Measurements from ENCODE around the gene IQCH.

Gene IQCH

DNA sequence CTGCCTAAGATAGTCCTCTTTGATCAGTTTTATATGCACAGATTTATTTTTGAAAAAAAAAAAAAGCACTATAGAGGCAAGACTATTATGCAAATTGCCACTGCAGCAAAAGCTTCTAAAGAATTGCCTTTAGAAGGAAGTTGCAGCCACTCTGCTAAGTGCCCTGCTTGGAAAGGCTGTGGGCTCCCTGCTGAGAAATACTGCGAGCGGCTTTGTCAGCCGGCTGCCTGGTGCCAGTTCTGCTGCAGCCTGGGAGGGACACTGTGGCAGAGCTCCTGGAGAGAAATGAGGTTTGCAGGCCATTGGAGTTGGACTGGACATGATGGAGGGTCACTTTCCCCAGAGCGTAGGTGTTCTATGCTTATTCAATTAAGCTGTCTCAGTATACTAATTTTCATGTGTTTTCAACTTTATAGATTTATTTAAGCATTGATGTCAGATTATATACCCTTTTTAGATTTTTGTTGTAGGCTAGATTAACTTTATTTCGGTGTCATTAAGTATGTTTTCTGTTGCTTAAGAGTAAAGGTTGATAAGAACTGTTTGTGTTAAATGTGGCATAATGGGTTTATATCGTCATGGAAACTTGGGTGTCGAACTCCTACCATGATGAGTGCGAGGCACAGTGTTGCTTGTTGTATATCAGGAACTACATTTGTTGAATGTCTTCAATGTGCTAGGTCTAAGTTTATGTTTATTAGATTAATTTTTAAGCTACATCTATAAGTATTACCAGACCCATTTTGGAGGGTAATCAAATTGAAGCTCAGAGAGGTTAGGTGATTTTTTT, 294.5 kb downstream of the IQCH start:
- peaks cover 7% of the 10 kb centered on the region for H3K36me3 ChIP-seq (ENCODE audit: insufficient read depth, low read length)
- no peak overlapping the region for H3K9ac ChIP-seq (ENCODE audit: low read length)
- H3K4me3 ChIP-seq (ENCODE audit: low read depth in 1 of 2, low read length in 2 of 2), result no peak overlapping the region
- H3K9me3 ChIP-seq (ENCODE audit: low read length), result no peaks in the 10 kb centered on the region
- peaks cover 25% of the 10 kb centered on the region for H3K4me1 ChIP-seq (ENCODE audit: insufficient read depth, low read length)
- H3K27me3 ChIP-seq (ENCODE audit: control insufficient read depth in 1 of 2, insufficient read depth in 2 of 2, low read length in 2 of 2), result no peaks in the 10 kb centered on the region
- peak overlapping the region; percentile 21 for H3K27ac ChIP-seq (ENCODE audit: low read depth, low read length)

DNA sequence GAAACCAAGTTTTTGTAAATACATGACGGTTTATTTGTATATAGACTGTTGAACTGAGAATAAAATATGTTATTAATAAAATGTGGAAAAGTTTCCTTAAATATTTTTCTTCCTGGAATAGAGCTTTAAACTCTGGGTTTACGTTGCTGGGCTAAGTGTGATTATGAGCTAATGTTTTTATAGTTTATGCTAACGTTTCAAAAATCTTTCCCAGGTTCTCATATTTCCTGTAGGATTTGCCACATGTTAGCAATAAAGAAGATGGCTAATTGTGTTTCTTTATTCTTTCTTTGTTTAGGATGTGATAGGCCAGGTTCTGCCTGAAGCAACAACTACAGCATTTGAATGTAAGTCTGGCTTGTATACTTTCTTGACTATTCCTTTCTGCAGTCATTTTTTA, 295.1 kb downstream of the IQCH start:
- peaks cover 7% of the 10 kb centered on the region for H3K36me3 ChIP-seq (ENCODE audit: insufficient read depth, low read length)

DNA sequence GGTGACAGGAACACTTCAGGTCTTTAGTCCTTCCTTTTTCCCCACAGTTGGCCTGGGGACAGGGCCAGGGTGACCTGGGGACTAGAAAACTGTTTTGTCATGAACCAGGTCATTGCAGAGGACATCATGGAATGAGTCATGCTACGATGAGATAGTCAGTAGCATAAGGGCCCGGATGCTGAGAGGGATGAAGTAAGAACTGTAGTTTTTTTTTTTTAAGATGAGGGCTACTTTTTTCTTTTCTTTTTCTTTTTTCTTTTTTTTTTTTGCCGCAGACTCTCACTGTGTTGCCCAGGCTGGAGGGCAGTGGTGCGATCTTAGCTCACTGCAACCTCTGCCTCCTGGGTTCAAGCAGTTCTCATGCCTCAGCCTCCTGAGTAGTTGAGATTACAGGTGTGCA, 295.9 kb downstream of the IQCH start:
- Histone ChIP-seq H3K4me1 (ENCODE audit: insufficient read depth, low read length) (peaks cover 20% of the 10 kb centered on the region), H3K4me3 (ENCODE audit: low read depth in 1 of 2, low read length in 2 of 2) (no peak overlapping the region), H3K27me3 (ENCODE audit: control insufficient read depth in 1 of 2, insufficient read depth in 2 of 2, low read length in 2 of 2) (no peaks in the 10 kb centered on the region), H3K9me3 (ENCODE audit: low read length) (no peaks in the 10 kb centered on the region), H3K36me3 (ENCODE audit: insufficient read depth, low read length) (peaks cover 7% of the 10 kb centered on the region), H3K9ac (ENCODE audit: low read length) (no peak overlapping the region), H3K27ac (ENCODE audit: low read depth, low read length) (no peak overlapping the region)

More for the DNA sequence above, 295.1 kb downstream of the IQCH start:
- Histone ChIP-seq H3K27ac (ENCODE audit: low read depth, low read length) (peak overlapping the region; percentile 21), H3K4me3 (ENCODE audit: low read depth in 1 of 2, low read length in 2 of 2) (no peak overlapping the region), H3K4me1 (ENCODE audit: insufficient read depth, low read length) (peaks cover 20% of the 10 kb centered on the region), H3K9me3 (ENCODE audit: low read length) (no peaks in the 10 kb centered on the region), H3K9ac (ENCODE audit: low read length) (no peak overlapping the region), H3K27me3 (ENCODE audit: control insufficient read depth in 1 of 2, insufficient read depth in 2 of 2, low read length in 2 of 2) (no peaks in the 10 kb centered on the region)

DNA sequence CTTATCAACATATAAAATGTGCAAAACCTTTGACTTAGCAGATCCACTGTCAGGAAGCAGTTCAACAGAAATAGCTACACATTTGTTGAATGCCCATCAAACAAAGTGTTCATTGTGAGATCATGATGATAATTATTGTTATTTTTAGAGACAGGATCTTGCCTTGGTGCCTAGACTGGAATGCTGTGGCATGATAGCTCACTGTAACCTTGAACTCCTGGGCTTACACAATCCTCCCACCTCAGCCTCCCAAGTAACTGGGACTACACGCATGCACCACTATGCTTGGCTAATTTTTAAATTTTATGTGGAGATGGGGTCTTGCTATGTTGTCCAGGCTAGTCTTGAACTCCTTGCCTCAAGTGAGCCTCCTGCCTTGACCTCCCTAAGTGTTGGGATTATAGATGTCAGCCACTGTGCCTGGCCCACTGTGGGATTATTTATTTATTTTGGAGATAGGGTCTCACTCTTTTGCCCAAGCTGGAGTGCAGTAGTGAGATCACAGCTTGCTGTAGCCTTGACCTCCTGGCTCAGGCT, 296.7 kb downstream of the IQCH start:
- Histone ChIP-seq H3K9me3 (ENCODE audit: low read length) (no peaks in the 10 kb centered on the region), H3K4me1 (ENCODE audit: insufficient read depth, low read length) (peaks cover 20% of the 10 kb centered on the region), H3K36me3 (ENCODE audit: insufficient read depth, low read length) (peaks cover 7% of the 10 kb centered on the region), H3K4me3 (ENCODE audit: low read depth in 1 of 2, low read length in 2 of 2) (no peak overlapping the region), H3K9ac (ENCODE audit: low read length) (no peak overlapping the region), H3K27me3 (ENCODE audit: control insufficient read depth in 1 of 2, insufficient read depth in 2 of 2, low read length in 2 of 2) (no peaks in the 10 kb centered on the region), H3K27ac (ENCODE audit: low read depth, low read length) (no peak overlapping the region)

All from muscle layer of colon (tissue), 2 donors.